Tibial artery (tissue), 4 donors: ENCODE measurements around the gene MESD.

Experiments
- DNase-seq, 2 donors: peaks; one replicate each; pipeline ENCODE4 v3.0.0-alpha.2; 2019
- H3K27ac ChIP-seq, 2 donors: fragments of 200-600 bp; sonication (generic) in 1 of 2; 1 replicate in 1 of 2; 2 replicates in 1 of 2; pipeline ENCODE4 v1.5.1; 2018 to 2019; ENCODE audit warnings: mild to moderate bottlenecking in 1 of 2
- H3K27me3 ChIP-seq, 2 donors: fragments of 200-600 bp; sonication (generic) in 1 of 2; one replicate each; pipeline versions ENCODE4 v1.5.1 to v1.6.0; 2016 to 2019
- H3K36me3 ChIP-seq, 3 donors: fragments of 200-600 bp; sonication (generic) in 2 of 3; one replicate each; pipeline ENCODE4 v1.5.1; 2016 to 2019; ENCODE audit warnings: mild to moderate bottlenecking in 2 of 3
- H3K4me1 ChIP-seq, 4 donors: fragments of 200-600 bp; sonication (generic) in 2 of 4; 1 replicate in 3 of 4; 2 replicates in 1 of 4; pipeline ENCODE4 v1.5.1; 2016 to 2019
- H3K4me3 ChIP-seq, 2 donors: fragments of 200-600 bp; sonication (generic) in 1 of 2; 1 replicate in 1 of 2; 2 replicates in 1 of 2; pipeline ENCODE4 v1.5.1; 2018 to 2019; ENCODE audit warnings: mild to moderate bottlenecking in 2 of 2
- H3K9me3 ChIP-seq, 3 donors: fragments of 200-600 bp; sonication (generic) in 1 of 3; one replicate each; pipeline ENCODE4 v1.5.1; 2016 to 2019
- CTCF ChIP-seq, 2 experiments: fragments of 200-600 bp in 1 of 2; fragments of 450-650 bp in 1 of 2; IDR thresholded peaks; one replicate each; pipeline ENCODE4 v1.5.1; 2017 to 2019; ENCODE audit warnings: antibody characterized with exemption in 2 of 2, mild to moderate bottlenecking in 1 of 2, moderate library complexity in 1 of 2
- intact Hi-C: fragments of 100-400 bp; cut with DNase I; formaldehyde crosslinking; loops from one replicate; pipeline ENCODE4 v1.15.0; 2023; ENCODE audit warnings: low total_unique reads

MESD gene

DNA sequence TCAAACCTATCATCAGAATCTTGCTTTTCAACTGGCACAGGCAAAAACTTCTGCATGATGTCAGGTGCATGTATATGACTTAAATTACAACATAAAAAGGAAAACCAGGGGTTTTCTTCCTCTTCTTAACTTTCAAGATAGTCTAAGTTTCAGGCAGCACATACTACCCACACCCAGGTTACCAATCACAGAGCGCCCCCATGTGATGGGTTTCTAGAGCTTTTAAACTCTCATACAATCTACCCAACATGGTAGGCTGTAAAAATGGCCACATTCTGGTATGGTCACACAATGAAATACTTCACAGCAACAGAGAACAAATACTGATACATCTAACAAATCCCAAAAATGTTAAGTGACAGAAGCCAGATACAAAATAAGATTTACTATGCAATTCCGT, 7.4 kb downstream of the MESD start:
- no peak overlapping the region for H3K27ac ChIP-seq
- TF ChIP-seq CTCF (IDR thresholded peaks at IDR 0.05), result no peak
- intact Hi-C loops, result no loop called here
- DNase-seq, result no peak
- no peak overlapping the region for H3K4me3 ChIP-seq
- no peaks in the 10 kb centered on the region for H3K9me3 ChIP-seq
- H3K36me3 ChIP-seq, result peaks cover 10 to 45% (median 45%) of the 10 kb centered on the region in 3 donors
- H3K4me1 ChIP-seq, result peaks cover 0 to 23% (median 8%) of the 10 kb centered on the region in 4 donors
- H3K27me3 ChIP-seq, result no peaks in the 10 kb centered on the region

DNA sequence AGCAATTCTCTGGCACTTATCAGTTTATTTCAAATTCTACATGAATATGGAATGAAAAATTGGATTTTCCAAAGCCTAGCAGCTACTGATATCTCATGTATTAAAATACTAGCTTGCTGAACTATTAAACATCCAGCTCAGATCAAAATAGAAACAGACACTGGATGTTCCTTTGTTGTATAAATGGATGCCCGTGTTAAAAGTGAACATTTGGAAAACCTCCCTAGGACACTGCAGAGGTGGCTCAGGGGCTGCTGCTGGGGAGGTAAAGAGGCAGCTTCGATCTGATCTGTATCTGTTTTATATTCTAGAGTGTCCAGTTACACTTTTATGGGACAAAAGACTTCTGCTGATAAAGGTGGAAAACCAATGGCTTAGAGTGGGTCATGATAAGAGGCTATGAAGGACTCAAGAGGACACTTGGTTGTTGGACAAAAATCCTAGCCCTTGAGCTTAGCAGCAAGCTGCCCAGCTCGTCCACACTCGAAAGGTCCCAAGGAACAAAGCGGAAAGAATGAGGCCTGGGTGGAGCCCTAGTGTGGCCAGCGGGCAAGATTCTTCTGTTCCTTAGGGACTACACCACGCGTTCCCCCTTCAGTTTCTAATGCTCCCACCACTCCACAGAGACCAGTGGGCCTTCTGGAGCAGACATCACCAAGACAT, 9.9 kb downstream of the MESD start:
- no peak for TF ChIP-seq CTCF (IDR thresholded peaks at IDR 0.05)
- no peak overlapping the region for H3K4me3 ChIP-seq
- peaks cover 0 to 18% (median 5%) of the 10 kb centered on the region in 4 donors for H3K4me1 ChIP-seq
- peaks cover 10 to 51% (median 45%) of the 10 kb centered on the region in 3 donors for H3K36me3 ChIP-seq
- intact Hi-C loops, result no loop called here
- no peaks in the 10 kb centered on the region for H3K9me3 ChIP-seq
- no peaks in the 10 kb centered on the region for H3K27me3 ChIP-seq
- no peak overlapping the region for H3K27ac ChIP-seq
- no peak for DNase-seq

DNA sequence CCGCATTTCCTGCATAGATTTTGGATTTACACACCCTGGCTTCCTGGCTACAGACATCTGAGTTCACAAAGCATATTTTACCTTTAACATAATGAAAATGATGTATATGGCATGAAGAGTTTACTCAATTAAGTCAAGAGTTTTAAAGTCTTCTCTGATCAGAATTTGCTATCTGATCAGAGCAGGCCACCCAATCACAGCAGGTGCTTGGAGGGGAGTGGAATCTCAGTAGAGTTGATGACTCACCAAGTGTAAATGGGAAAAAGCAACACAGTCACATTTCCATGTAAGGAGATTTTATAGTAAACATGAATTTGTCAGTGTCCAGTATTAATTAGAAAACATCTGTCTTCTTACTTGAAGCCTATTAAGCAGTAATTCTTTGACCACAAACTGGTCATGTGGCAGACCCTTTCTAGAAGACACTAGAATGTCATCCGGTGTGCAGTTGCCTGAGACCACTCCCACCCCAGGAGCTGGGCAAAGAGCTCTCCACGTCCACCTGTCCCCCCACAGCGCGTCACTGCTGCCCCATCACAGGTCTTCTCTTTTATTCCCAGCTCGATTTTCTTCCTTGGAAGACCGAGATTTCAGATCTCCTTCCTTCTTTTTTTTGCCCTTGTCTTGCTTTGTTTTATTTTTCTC, 10.8 kb downstream of the MESD start:
- TF ChIP-seq CTCF (IDR thresholded peaks at IDR 0.05), result no peak
- peaks cover 10 to 55% (median 45%) of the 10 kb centered on the region in 3 donors for H3K36me3 ChIP-seq
- H3K9me3 ChIP-seq, result no peaks in the 10 kb centered on the region
- no peak overlapping the region for H3K4me3 ChIP-seq
- H3K4me1 ChIP-seq, result peaks cover 0 to 18% (median 5%) of the 10 kb centered on the region in 4 donors
- DNase-seq, result no peak
- H3K27me3 ChIP-seq, result no peaks in the 10 kb centered on the region
- intact Hi-C loops, result no loop called here
- no peak overlapping the region for H3K27ac ChIP-seq

GRCh38 chr15:80977627-80978036, 12.0 kb downstream of the MESD start:
- no peak overlapping the region for H3K4me3 ChIP-seq
- H3K27me3 ChIP-seq, result no peaks in the 10 kb centered on the region
- TF ChIP-seq CTCF (IDR thresholded peaks at IDR 0.05), result peak in 1 of 2 experiments; percentile 45
- peaks cover 10 to 67% (median 43%) of the 10 kb centered on the region in 3 donors for H3K36me3 ChIP-seq
- intact Hi-C loops, result no loop called here
- no peak overlapping the region for H3K27ac ChIP-seq
- no peaks in the 10 kb centered on the region for H3K9me3 ChIP-seq
- peaks cover 0 to 18% (median 5%) of the 10 kb centered on the region in 4 donors for H3K4me1 ChIP-seq
- peak; percentile 53 to 75 for DNase-seq

DNA sequence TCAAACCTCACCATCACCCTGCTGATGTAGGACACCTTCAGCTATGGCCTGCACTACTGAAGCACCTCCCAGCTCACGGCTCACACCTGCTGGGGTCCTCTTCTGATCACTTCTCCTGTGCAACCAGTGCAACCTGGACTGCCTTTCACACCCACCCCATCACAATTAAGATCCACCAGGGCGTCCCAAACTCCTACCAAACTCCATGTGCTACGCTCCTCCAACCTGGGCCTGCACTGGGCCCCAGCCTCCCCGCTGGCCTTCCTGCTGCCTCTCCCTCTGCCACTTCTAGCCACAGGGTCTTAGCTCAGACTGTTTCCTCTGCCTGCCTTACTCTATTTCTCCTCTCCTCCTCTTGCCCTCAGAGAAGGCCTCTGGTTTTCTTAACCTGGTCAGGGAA, 12.8 kb downstream of the MESD start:
- Histone ChIP-seq H3K27ac (no peak overlapping the region), H3K9me3 (no peaks in the 10 kb centered on the region), H3K4me3 (no peak overlapping the region), H3K27me3 (no peaks in the 10 kb centered on the region), H3K36me3 (peaks cover 10 to 74% (median 35%) of the 10 kb centered on the region in 3 donors), H3K4me1 (peaks cover 0 to 18% (median 5%) of the 10 kb centered on the region in 4 donors)
- intact Hi-C loops, result no loop called here
- TF ChIP-seq CTCF (IDR thresholded peaks at IDR 0.05), result no peak
- DNase-seq, result no peak
